Stomach smooth muscle (tissue), 2 donors: ENCODE data around the gene ACVR2B.

Source experiments
- H3K27ac ChIP-seq: one replicate; pipeline ENCODE4 v1.7.0; 2013; ENCODE audit warnings: mild to moderate bottlenecking, low read length, inconsistent platforms
- H3K27me3 ChIP-seq, 2 donors: one replicate each; pipeline ENCODE4 v1.7.0; 2013; ENCODE audit warnings: low read length in 2 of 2; ENCODE audit not compliant: insufficient read depth in 2 of 2, control insufficient read depth in 1 of 2
- H3K36me3 ChIP-seq, 2 donors: one replicate each; pipeline ENCODE4 v1.7.0; 2013; ENCODE audit warnings: low read length in 2 of 2; ENCODE audit not compliant: control insufficient read depth in 2 of 2, insufficient read depth in 2 of 2
- H3K4me1 ChIP-seq: one replicate; pipeline ENCODE4 v1.7.0; 2013; ENCODE audit warnings: low read length; ENCODE audit not compliant: control insufficient read depth, insufficient read depth
- H3K4me3 ChIP-seq, 2 donors: one replicate each; pipeline ENCODE4 v1.7.0; 2013; ENCODE audit warnings: low read length in 2 of 2
- H3K9ac ChIP-seq, 2 donors: one replicate each; pipeline ENCODE4 v1.7.0; 2013; ENCODE audit warnings: low read length in 2 of 2, mild to moderate bottlenecking in 1 of 2
- H3K9me3 ChIP-seq, 2 donors: one replicate each; pipeline ENCODE4 v1.7.0; 2013; ENCODE audit warnings: low read length in 2 of 2; ENCODE audit not compliant: control insufficient read depth in 2 of 2
- donor health status: healthy.
- donor health status: Pancreatic carcinoma.

Gene ACVR2B

DNA sequence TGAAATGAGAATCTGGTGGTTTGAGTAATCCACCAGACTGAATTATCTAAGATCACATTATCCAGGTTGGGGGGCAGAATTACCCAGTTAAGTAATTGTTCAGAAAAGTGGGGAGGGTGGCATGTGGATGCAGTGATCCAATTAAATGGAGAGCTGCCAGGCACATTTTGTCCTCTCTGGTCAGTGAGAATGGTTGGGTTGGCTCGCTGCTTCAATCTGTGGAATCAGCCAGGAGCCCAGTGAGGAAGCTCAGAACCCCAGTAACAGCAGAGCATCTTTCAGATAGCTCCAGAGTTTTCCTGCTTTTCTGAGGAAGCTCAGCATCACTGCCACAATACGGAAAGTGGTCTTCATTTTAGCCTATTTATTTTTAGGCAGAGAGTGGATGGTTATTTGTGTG lies 36.1 kb downstream of the ACVR2B start:
- Histone ChIP-seq H3K4me1 (no peaks in the 10 kb centered on the region), H3K27ac (no peak overlapping the region), H3K36me3 (peaks cover 3 to 8% of the 10 kb centered on the region in 2 donors), H3K9me3 (no peaks in the 10 kb centered on the region), H3K9ac (no peak overlapping the region), H3K27me3 (no peaks in the 10 kb centered on the region), H3K4me3 (no peak overlapping the region)

DNA sequence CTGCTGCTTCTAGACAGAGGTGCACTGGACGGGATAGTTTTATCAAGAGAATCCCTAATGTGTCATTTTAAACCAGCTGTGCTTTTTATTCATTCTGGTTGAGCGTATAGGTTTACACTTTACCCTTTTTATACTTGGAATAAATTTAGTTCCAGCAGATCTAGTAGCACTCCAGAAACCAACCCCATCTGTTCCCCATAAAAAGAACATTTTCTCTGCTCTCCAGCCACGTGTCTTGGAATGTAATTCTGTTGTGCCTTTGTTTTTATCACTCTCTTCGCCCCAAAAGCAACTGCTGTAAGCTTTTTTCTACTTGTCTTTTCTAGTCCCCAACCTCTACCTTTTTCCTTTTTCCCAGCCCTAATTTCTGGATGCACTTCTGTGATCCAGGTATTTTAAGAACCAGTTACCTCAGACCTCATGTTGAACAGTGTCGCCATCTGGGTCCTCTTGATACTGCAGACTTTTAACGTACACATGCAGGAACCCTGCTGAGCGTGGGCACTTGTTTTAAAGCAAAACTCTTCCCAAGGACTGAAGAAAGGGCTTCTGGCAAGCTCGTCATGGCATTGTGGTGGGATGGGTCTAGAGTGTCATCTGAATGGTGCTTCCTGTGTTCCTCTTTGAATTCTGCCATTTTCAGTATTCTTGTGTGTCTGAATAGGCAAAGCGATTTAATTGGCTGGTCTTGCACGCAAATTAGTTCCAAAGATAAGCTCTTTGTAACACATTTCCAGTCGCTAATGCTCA lies 36.8 kb downstream of the ACVR2B start:
- Histone ChIP-seq H3K4me3 (no peak overlapping the region), H3K4me1 (no peaks in the 10 kb centered on the region), H3K9ac (no peak overlapping the region), H3K27me3 (no peaks in the 10 kb centered on the region), H3K9me3 (no peaks in the 10 kb centered on the region), H3K27ac (no peak overlapping the region), H3K36me3 (peaks cover 3 to 5% of the 10 kb centered on the region in 2 donors)

DNA sequence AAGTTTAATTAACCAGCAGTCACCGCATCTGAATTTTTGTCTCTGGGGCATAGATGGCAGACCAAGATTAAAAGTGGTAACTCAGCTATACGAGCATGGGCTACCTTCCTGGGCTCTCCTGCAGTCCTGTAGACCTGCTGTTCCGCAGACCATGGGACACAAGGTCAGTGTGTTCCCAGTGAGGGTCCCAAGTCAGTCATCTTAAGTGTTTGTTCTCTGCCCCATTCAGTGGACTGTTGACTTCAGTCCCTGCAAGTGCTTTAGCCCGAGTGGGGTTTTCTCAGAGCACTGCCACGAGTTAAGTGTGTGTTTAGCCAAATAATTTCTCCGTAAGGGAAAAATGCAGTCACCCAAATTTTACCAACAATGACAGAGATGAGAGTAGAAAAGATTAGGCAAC lies 37.5 kb downstream of the ACVR2B start:
- Histone ChIP-seq H3K4me3 (no peak overlapping the region), H3K4me1 (no peaks in the 10 kb centered on the region), H3K9ac (no peak overlapping the region), H3K9me3 (no peaks in the 10 kb centered on the region), H3K27me3 (no peaks in the 10 kb centered on the region), H3K36me3 (peaks cover under 1 to 3% of the 10 kb centered on the region in 2 donors), H3K27ac (no peak overlapping the region)

DNA sequence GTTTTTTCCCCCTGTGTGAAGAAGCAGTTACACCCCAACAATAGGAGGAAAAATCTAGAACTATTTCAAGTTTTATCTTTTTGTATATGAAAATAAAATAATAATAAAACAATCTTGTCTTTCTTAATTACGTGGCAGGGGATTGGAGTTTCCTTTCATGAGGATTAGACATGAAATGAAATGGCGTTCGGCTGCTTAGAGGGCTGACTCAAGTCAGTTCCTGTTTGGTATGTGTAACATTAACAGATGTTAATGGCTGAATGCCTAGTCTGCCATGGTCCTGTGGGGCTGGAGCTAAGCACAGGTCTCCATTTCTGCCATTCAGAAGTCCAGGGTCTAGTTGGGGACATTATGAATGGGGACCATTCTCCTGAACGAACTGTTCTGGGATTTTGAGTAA lies 39.3 kb downstream of the ACVR2B start:
- H3K9ac ChIP-seq = no peak overlapping the region
- peaks cover 0 to 3% of the 10 kb centered on the region in 2 donors for H3K36me3 ChIP-seq
- no peak overlapping the region for H3K4me3 ChIP-seq
- H3K27ac ChIP-seq = no peak overlapping the region
- H3K27me3 ChIP-seq = no peaks in the 10 kb centered on the region
- H3K4me1 ChIP-seq = peaks cover 5% of the 10 kb centered on the region
- no peaks in the 10 kb centered on the region for H3K9me3 ChIP-seq

DNA sequence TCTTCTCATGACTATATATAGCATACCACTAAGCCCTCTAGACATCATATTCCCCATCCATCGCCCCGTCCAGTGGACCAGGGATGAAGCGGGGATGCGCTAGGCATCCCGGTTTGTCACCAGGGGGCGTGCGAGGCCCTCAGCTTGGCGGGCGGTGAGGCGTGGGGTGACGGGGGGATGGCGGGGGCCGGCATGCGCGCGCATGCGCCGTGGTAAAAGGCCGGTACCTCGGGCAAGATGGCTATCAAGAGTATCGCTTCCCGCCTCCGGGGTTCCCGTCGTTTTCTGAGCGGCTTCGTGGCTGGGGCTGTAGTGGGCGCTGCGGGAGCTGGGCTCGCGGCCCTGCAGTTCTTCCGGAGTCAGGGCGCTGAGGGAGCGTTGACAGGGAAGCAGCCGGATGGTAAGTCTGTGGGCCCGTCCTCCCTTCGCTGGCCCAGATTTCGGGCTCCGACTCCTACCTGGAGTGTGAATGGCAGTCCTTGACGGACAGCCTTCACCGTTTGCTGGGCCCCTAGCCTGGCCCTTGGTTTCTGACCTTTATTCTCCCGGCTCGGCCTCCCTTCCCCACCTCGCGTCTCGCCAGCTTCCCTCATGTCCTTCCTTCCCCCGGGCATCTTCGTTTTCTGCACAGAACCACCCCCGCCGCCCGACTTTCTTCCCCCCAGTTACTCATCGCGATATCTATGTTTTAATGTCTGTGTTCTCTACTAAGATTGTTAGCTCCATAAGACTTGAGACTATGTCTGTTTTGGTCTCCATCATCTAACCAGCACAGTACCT lies 42.6 kb downstream of the ACVR2B start, which contains the start of gene EXOG:
Gene EXOG, plus strand, starts transcription at position 210 of the 780 bp plus-strand sequence. Its CDS starts 28 bp downstream, at position 238.
- H3K27ac ChIP-seq = peak within 1 kb of the TSS; percentile 46
- H3K27me3 ChIP-seq = no peaks in the 10 kb centered on the region
- H3K9me3 ChIP-seq = no peaks in the 10 kb centered on the region
- peaks cover 5% of the 10 kb centered on the region for H3K4me1 ChIP-seq
- H3K36me3 ChIP-seq = peaks cover 3 to 5% of the 10 kb centered on the region in 2 donors
- H3K9ac ChIP-seq = peak within 1 kb of the TSS; percentile 83 to 89
- H3K4me3 ChIP-seq = peak within 1 kb of the TSS; percentile 83 to 90

DNA sequence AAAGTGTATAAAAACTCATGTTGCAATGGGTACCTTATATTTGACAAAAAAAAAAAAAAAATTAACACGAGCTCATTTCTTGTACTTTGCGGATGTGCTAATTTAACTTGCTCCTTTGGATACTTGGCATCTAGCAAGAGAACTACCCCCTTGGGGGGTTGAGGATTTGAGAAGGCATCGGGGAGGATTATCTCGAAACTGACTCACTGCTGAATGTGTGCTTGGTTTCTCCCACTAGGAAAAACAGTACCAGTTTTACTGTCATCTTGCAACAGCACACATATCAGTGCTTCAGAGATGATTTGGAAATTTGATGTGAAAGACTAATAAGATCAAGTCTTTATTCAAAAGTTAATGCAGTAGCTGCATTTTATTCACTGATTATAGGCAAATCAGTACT lies 43.3 kb downstream of the ACVR2B start:
- H3K9ac ChIP-seq = peak overlapping the region; percentile 83 to 89

DNA sequence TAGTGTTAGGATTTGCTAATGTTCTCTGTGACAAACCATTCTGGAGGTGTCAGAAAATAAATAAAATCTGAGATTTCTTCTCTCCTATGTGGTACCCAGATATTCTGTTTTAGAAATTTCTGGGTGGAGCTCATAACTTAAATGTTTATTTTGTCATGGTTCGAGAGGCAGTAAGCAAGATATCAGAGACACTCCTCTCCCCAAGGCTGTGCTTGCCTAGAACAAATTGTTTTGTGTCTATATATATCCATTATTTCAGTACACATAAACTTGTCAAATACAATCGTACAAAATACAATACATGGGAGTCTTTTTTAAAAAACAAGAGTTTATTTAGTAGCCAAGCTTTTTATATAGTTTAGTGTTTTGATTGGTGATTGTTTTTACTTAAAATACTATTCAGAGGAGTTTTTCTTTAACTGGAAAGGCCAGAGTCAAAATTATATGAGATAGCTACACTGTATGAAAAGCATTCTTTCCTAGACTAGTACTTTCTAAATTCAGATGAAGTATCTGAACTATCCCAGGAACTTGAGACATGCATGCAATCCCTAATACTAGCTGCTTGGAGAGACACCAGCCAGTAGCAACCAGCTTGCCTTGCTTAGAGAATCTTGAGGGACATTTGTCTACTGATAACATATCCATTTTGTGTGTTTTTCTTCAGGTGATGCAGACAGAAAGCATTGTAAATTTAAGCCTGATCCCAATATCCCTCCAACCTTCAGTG lies 47.2 kb downstream of the ACVR2B start:
- Histone ChIP-seq H3K4me1 (peaks cover 5% of the 10 kb centered on the region), H3K9ac (no peak overlapping the region), H3K9me3 (no peaks in the 10 kb centered on the region), H3K36me3 (peaks cover 12 to 16% of the 10 kb centered on the region in 2 donors), H3K27ac (no peak overlapping the region), H3K4me3 (no peak overlapping the region), H3K27me3 (no peaks in the 10 kb centered on the region)

More for the DNA sequence above, 43.3 kb downstream of the ACVR2B start:
- Histone ChIP-seq H3K4me3 (peak overlapping the region; percentile 83 to 90), H3K36me3 (peaks cover 5 to 7% of the 10 kb centered on the region in 2 donors), H3K27ac (no peak overlapping the region), H3K27me3 (no peaks in the 10 kb centered on the region), H3K9me3 (no peaks in the 10 kb centered on the region), H3K4me1 (peaks cover 5% of the 10 kb centered on the region)

DNA sequence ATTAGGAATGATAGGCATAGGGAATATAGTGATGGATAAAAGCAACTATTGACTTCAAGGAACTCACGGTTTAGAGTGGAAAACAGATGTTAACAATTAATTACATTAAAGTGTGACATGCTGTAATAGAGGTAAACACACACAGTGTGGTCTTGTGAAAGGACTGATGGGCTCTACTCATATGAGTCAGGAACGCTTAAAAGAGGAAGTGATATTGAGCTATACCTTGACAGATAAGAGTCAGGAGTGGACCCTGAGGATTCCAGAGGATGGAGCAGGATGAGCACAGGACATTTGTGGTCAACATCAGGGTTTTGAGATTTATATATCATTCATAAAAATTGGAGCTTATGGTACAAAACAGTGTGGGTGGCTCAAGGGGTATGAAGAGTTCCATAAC lies 53.4 kb downstream of the ACVR2B start:
- Histone ChIP-seq H3K27me3 (no peaks in the 10 kb centered on the region), H3K4me1 (no peaks in the 10 kb centered on the region), H3K9ac (no peak overlapping the region), H3K36me3 (peaks cover 14 to 27% of the 10 kb centered on the region in 2 donors), H3K4me3 (no peak overlapping the region), H3K9me3 (no peaks in the 10 kb centered on the region), H3K27ac (no peak overlapping the region)

DNA sequence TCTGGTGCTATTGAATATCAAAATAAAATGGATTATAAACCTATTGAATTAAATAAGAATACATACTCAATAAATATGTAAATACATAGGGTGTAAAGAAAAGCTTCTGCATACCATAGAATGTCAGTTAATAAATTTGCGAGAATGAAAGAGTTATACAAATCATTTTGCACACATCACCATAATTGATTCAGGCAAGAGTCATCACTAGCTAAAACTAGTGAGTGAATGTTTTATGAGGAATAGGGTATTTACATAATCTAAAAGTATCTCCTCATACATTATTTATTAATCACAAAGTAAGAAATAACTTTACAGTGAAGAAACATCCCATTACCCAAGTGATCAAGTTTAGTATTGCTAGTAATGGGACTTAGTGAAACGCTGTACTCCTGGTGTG lies 56.0 kb downstream of the ACVR2B start:
- no peak overlapping the region for H3K4me3 ChIP-seq
- H3K4me1 ChIP-seq = no peaks in the 10 kb centered on the region
- H3K27me3 ChIP-seq = no peaks in the 10 kb centered on the region
- no peak overlapping the region for H3K9ac ChIP-seq
- no peak overlapping the region for H3K27ac ChIP-seq
- no peaks in the 10 kb centered on the region for H3K9me3 ChIP-seq
- peaks cover 16 to 25% of the 10 kb centered on the region in 2 donors for H3K36me3 ChIP-seq

DNA sequence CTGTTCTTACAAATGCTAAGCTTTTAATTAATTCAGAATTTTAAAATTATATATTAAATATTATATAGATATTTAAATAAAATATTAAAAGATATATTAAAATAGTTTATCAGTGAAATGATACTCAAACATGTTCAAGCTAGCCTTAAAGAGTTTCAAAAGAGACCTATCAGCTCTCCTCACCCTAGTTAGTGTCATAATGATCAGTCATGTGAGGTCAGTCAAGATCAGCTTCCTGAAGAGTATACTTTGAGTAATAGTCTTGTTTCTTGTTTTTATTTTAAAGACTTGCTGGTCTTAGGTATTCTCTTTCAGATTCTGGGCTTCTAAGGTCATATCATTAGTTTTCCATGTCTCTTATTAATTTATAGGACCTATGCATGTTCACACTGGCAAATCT lies 56.9 kb downstream of the ACVR2B start:
- Histone ChIP-seq H3K36me3 (peaks cover 17 to 24% of the 10 kb centered on the region in 2 donors), H3K9me3 (no peaks in the 10 kb centered on the region), H3K4me3 (no peak overlapping the region), H3K4me1 (no peaks in the 10 kb centered on the region), H3K9ac (no peak overlapping the region), H3K27ac (no peak overlapping the region), H3K27me3 (no peaks in the 10 kb centered on the region)
